Smooth muscle cell (in vitro differentiated cells): ENCODE results near the gene ZNF653. TPM values are rescaled to one million over a fixed set of nuclear protein-coding genes. Genes with fewer than 3 reads are reported as not detected.

Experiments
- DNase-seq: peaks from one replicate; lab custom pipeline; 2025; ENCODE audit not compliant: unreplicated experiment; lab: John Stamatoyannopoulos, UW
- H2AFZ ChIP-seq: fragments of 200-600 bp; sonication (generic); 2 replicates; pipeline ENCODE4 v1.6.0; 2016; ENCODE audit warnings: antibody characterized with exemption, low read depth, mild to moderate bottlenecking
- H3F3A ChIP-seq: fragments of 200-600 bp; sonication (generic); 2 replicates; pipeline ENCODE4 v1.6.0; 2017; ENCODE audit warnings: antibody characterized with exemption, low read depth
- H3K27ac ChIP-seq: fragments of 200-600 bp; sonication (generic); 2 replicates; pipeline ENCODE4 v1.5.1; 2016; ENCODE audit warnings: low read depth, mild to moderate bottlenecking
- H3K27me3 ChIP-seq: fragments of 200-600 bp; sonication (generic); 2 replicates; pipeline ENCODE4 v1.6.1; 2016; ENCODE audit warnings: low read depth, mild to moderate bottlenecking
- H3K36me3 ChIP-seq: fragments of 200-600 bp; sonication (generic); 2 replicates; pipeline ENCODE4 v1.5.1; 2016; ENCODE audit warnings: low read depth
- H3K4me1 ChIP-seq: fragments of 200-600 bp; sonication (generic); 2 replicates; pipeline ENCODE4 v1.5.1; 2016; ENCODE audit warnings: low read depth
- H3K4me2 ChIP-seq: fragments of 200-600 bp; sonication (generic); 2 replicates; pipeline ENCODE4 v1.6.0; 2016; ENCODE audit warnings: mild to moderate bottlenecking
- H3K4me3 ChIP-seq: fragments of 200-600 bp; sonication (generic); 2 replicates; pipeline ENCODE4 v1.5.1; 2016; ENCODE audit warnings: mild to moderate bottlenecking
- H3K79me2 ChIP-seq: fragments of 200-600 bp; sonication (generic); 2 replicates; pipeline ENCODE4 v1.6.0; 2016; ENCODE audit warnings: low read depth, mild to moderate bottlenecking
- H3K9ac ChIP-seq: fragments of 200-600 bp; sonication (generic); 2 replicates; pipeline ENCODE4 v1.6.0; 2016; ENCODE audit warnings: low read depth
- H3K9me3 ChIP-seq: fragments of 200-600 bp; sonication (generic); replicated peaks from 2 replicates; pipeline ENCODE4 v1.5.1; 2016; ENCODE audit warnings: low read depth
- H4K20me1 ChIP-seq: fragments of 200-600 bp; sonication (generic); 2 replicates; pipeline ENCODE4 v1.6.0; 2016; ENCODE audit warnings: low read depth
- WGBS: methylation state at CpG from one replicate; pipeline ENCODE4 v1.1.7; 2016; ENCODE audit warnings: low lambda C conversion rate; 5-methylcytosine and 5-hydroxymethylcytosine counted together
- polyA plus RNA-seq: library from polyadenylated mRNA; unstranded; fragments of >200 nt; fragmentation: Nextera tagmentation; extraction: Ambion mirVana; gene quantifications from 2 replicates; pipeline ENCODE4 v1.2.1, GENCODE V29; 2016
- total RNA-seq: library from RNA; depleted of rRNA; stranded (reverse); fragments of >200 nt; gene quantifications from 2 replicates; pipeline ENCODE4 v1.2.3, GENCODE V29; 2014
- TF ChIP-seq, protein P1 (sequence below): fragments of 200-600 bp; sonication (generic); IDR thresholded peaks from 2 replicates; pipeline ENCODE4 v1.5.1; 2017; ENCODE audit warnings: borderline replicate concordance, mild to moderate bottlenecking, antibody characterized with exemption; ENCODE audit not compliant: insufficient read depth, poor library complexity, severe bottlenecking

Gene ZNF653
- total and polyA plus RNA-seq, 2 experiments from 2014 or later: 2.9 to 5.5 TPM

DNA sequence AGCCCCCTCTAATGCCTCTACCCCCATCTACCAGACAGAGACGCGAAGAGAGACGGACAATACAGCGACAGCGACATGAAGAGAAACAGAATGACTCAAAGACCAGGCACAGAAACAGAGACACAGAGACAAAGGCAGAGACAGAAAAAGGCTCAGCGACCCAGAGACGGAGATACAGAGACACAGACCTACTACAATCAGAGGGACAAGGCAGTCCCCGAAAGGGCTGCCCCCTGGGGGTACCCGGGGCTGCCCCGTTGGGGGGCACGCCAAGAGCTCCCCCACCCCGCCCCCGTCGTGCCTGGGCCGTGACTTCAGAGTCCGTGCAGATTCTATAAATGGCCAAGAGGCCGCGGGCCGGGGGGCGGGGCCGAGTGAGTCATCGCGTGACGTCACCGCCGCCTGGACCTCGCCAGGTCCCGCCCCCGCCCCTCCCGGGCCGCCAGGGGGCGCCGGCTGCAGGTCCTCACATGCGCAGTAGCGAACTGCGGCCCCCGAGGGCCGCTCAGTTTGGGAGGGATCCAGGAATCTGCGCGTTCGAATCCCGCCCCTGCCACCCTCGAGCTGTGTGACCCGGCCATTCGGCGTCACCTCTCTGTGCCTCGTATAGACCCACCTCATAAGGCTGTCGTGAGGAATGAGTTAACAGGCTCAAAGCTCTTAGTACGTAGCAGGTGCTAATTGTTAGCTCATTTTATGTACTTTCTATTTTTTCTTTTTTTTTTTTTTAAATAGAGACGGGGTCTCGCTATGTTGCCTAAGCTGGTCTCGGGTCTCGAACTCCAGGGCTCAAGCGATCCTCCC is 30.4 kb upstream of the ZNF653 start:
- Histone ChIP-seq H3K79me2 (no peaks in the 10 kb centered on the region), H3K4me3 (peak overlapping the region; percentile 41), H3K27ac (peak overlapping the region; percentile 87), H3F3A (peaks cover 36% of the 10 kb centered on the region), H3K27me3 (no peaks in the 10 kb centered on the region), H2AFZ (no peak overlapping the region), H3K9me3 (no peaks in the 10 kb centered on the region), H3K4me2 (peak overlapping the region; percentile 88), H3K4me1 (peaks cover 17% of the 10 kb centered on the region), H3K9ac (peak overlapping the region; percentile 94), H4K20me1 (no peaks in the 10 kb centered on the region), H3K36me3 (no peaks in the 10 kb centered on the region)
- DNase-seq: peak; percentile 88
- WGBS: 14% methylated on average over 47 of the region's 54 CpGs
- TF ChIP-seq, protein P1, sequence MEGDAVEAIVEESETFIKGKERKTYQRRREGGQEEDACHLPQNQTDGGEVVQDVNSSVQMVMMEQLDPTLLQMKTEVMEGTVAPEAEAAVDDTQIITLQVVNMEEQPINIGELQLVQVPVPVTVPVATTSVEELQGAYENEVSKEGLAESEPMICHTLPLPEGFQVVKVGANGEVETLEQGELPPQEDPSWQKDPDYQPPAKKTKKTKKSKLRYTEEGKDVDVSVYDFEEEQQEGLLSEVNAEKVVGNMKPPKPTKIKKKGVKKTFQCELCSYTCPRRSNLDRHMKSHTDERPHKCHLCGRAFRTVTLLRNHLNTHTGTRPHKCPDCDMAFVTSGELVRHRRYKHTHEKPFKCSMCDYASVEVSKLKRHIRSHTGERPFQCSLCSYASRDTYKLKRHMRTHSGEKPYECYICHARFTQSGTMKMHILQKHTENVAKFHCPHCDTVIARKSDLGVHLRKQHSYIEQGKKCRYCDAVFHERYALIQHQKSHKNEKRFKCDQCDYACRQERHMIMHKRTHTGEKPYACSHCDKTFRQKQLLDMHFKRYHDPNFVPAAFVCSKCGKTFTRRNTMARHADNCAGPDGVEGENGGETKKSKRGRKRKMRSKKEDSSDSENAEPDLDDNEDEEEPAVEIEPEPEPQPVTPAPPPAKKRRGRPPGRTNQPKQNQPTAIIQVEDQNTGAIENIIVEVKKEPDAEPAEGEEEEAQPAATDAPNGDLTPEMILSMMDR: peak; percentile 94

DNA sequence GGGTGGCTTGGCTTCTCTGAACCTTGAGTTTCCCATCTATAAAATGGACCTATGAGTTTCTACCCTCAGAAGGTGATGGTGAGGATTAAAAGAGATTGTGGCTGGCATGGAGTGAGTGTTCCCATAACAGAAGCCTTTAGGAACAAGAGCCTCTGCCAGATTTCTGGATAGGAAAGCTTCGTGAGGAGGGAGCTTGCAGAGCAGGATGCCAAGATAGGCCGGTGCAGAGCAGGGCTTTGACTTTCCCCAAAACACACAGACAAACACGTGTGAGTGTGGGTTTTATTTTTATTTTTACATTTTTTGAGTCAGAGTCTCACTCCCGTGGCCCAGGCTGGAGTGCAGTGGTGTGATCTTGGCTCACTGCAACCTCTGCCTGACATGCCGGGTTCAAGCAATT is 29.3 kb upstream of the ZNF653 start:
- no peak for DNase-seq
- Histone ChIP-seq H3K4me3 (no peak overlapping the region), H3K27ac (peak overlapping the region; percentile 87), H3K4me1 (peaks cover 11% of the 10 kb centered on the region), H3K79me2 (no peaks in the 10 kb centered on the region), H3K9me3 (no peaks in the 10 kb centered on the region), H3K36me3 (no peaks in the 10 kb centered on the region), H3K4me2 (no peak overlapping the region), H2AFZ (no peak overlapping the region), H3F3A (peaks cover 36% of the 10 kb centered on the region), H3K27me3 (no peaks in the 10 kb centered on the region), H3K9ac (no peak overlapping the region), H4K20me1 (no peaks in the 10 kb centered on the region)
- TF ChIP-seq, protein P1: no peak
- 77% methylated on average over 5 of the region's 5 CpGs for WGBS

DNA sequence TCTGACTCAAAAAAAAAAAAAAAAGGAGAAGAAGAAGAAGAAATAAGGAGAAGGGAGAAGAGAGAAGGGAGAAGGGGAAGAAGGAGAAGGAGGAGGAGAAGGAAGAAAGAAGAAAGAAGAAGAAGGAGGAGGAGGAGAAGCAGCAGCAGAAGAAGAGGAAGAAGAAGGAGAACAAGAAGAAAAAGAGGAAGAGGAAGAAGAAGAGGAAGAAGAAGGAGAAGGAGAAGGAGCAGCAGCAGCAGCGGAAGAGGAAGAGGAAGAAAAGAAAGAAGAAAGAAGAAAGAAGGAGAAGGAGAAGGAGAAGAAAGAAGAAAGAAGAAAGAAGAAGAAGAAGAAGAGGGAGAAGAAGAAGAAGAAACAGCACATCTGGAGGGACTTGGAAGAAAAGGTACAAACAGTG is 28.9 kb upstream of the ZNF653 start:
- no peaks in the 10 kb centered on the region for H4K20me1 ChIP-seq
- no peak overlapping the region for H3K4me3 ChIP-seq
- no peaks in the 10 kb centered on the region for H3K79me2 ChIP-seq
- no peak overlapping the region for H2AFZ ChIP-seq
- no peaks in the 10 kb centered on the region for H3K27me3 ChIP-seq
- H3K4me1 ChIP-seq: peaks cover 10% of the 10 kb centered on the region
- H3F3A ChIP-seq: peaks cover 37% of the 10 kb centered on the region
- H3K4me2 ChIP-seq: no peak overlapping the region
- H3K9ac ChIP-seq: no peak overlapping the region
- no peak overlapping the region for H3K27ac ChIP-seq
- WGBS: 93% methylated on average over 1 of the region's 1 CpG
- DNase-seq: no peak
- TF ChIP-seq, protein P1: no peak
- no peaks in the 10 kb centered on the region for H3K36me3 ChIP-seq
- H3K9me3 ChIP-seq: no peaks in the 10 kb centered on the region

DNA sequence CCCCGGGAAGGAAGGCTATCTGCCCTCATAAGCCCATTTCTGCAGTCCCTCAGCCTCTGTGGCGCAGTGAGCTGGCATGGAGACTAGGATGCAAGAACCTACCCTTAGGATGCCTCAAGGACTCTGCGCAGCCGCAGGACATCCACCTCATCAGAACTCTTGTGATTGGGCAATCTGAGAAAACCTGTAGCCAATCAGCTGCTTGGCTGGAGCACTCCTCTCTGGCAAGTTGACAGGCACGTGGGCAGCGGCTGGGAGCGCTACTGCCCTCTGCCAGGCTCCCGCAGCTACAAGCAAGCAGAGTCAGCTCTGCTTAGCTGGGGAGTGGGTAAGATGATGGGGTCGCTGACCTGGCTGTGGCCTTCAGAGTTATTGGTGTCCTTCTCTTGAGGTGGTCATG is 24.8 kb upstream of the ZNF653 start:
- Histone ChIP-seq H3K27me3 (no peaks in the 10 kb centered on the region), H3K9ac (no peak overlapping the region), H3K36me3 (no peaks in the 10 kb centered on the region), H3K9me3 (no peaks in the 10 kb centered on the region), H3F3A (peaks cover 14% of the 10 kb centered on the region), H2AFZ (no peak overlapping the region), H3K79me2 (peaks cover 11% of the 10 kb centered on the region), H3K4me3 (no peak overlapping the region), H3K27ac (no peak overlapping the region), H3K4me2 (no peak overlapping the region), H3K4me1 (peaks cover 10% of the 10 kb centered on the region), H4K20me1 (peaks cover 7% of the 10 kb centered on the region)
- DNase-seq: no peak
- WGBS: 35% methylated on average over 9 of the region's 9 CpGs
- TF ChIP-seq, protein P1: no peak
